ENCODE measurements around the gene KDM3B. TPM values are rescaled to one million over a fixed set of nuclear protein-coding genes. Genes with fewer than 3 reads are reported as not detected.

The KDM3B gene
- total RNA-seq, 4 donors from 2014 or later: 49.1 to 112 (median 65.1) TPM

DNA sequence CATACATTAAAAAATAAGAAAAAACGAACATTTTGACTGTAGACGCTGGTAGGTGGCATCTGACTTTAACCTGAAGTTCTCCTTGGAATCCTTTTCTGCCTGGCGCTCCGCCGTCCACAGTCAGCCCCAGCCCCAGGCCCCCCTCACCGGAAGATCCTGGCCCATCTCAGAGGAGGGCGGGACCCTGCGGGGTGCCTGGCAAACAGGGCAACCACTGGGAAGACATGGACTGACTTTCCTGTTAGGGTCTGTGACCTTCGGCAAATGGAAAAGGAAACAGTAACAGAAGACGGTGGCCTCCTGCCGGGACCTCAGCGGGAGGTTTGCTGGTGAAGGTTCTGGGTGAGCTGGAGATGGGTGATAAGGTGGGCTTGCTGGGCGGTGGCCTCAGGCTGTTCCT is 101.1 kb downstream of the KDM3B start:
- no peaks in the 10 kb centered on the region for H3K36me3 ChIP-seq
- no peak overlapping the region for H3K4me3 ChIP-seq
- H3K9me3 ChIP-seq: no peaks in the 10 kb centered on the region
- no peaks in the 10 kb centered on the region for H3K27me3 ChIP-seq
- DNase-seq (ENCODE audit: low spot score in 2 of 2): no peak
- H3K4me1 ChIP-seq: peaks cover 10% of the 10 kb centered on the region
- H3K27ac ChIP-seq: no peak overlapping the region
- no peak for TF ChIP-seq EP300 (IDR thresholded peaks at IDR 0.05)
- no peak for TF ChIP-seq POLR2A (IDR thresholded peaks at IDR 0.05)
- TF ChIP-seq, protein P1, sequence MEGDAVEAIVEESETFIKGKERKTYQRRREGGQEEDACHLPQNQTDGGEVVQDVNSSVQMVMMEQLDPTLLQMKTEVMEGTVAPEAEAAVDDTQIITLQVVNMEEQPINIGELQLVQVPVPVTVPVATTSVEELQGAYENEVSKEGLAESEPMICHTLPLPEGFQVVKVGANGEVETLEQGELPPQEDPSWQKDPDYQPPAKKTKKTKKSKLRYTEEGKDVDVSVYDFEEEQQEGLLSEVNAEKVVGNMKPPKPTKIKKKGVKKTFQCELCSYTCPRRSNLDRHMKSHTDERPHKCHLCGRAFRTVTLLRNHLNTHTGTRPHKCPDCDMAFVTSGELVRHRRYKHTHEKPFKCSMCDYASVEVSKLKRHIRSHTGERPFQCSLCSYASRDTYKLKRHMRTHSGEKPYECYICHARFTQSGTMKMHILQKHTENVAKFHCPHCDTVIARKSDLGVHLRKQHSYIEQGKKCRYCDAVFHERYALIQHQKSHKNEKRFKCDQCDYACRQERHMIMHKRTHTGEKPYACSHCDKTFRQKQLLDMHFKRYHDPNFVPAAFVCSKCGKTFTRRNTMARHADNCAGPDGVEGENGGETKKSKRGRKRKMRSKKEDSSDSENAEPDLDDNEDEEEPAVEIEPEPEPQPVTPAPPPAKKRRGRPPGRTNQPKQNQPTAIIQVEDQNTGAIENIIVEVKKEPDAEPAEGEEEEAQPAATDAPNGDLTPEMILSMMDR (IDR thresholded peaks at IDR 0.05): no peak
- no peak for TF ChIP-seq POLR2AphosphoS5 (IDR thresholded peaks at IDR 0.05)
- 90% methylated on average over 13 of the region's 13 CpGs for WGBS

DNA sequence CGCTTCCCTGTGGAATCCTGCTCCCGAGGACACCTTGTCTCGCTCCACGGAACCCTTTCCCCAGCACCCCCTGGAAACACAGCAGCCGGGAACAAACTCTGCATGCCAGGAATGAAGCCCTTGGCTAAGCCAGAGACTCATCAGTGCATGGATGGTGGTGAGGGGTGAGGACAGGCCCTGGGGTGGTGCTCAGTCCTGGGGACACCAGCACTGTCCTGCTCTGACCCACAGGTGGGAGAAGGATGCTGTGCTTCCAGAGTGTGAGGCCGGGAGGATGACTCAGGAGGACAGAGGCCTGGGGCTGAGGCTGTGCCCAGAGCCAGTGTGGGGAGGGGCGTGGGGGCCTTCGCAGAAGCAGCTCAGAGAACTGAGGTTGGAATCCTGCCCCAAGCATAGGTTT is 101.6 kb downstream of the KDM3B start:
- DNase-seq (ENCODE audit: low spot score in 2 of 2): no peak
- TF ChIP-seq, protein P1 (IDR thresholded peaks at IDR 0.05): no peak
- no peak for TF ChIP-seq EP300 (IDR thresholded peaks at IDR 0.05)
- no peak for TF ChIP-seq POLR2AphosphoS5 (IDR thresholded peaks at IDR 0.05)
- TF ChIP-seq POLR2A (IDR thresholded peaks at IDR 0.05): no peak
- H3K27me3 ChIP-seq: no peaks in the 10 kb centered on the region
- peaks cover 13% of the 10 kb centered on the region for H3K4me1 ChIP-seq
- WGBS: 50% methylated on average over 3 of the region's 8 CpGs
- no peak overlapping the region for H3K4me3 ChIP-seq
- no peaks in the 10 kb centered on the region for H3K9me3 ChIP-seq
- no peaks in the 10 kb centered on the region for H3K36me3 ChIP-seq
- H3K27ac ChIP-seq: no peak overlapping the region

DNA sequence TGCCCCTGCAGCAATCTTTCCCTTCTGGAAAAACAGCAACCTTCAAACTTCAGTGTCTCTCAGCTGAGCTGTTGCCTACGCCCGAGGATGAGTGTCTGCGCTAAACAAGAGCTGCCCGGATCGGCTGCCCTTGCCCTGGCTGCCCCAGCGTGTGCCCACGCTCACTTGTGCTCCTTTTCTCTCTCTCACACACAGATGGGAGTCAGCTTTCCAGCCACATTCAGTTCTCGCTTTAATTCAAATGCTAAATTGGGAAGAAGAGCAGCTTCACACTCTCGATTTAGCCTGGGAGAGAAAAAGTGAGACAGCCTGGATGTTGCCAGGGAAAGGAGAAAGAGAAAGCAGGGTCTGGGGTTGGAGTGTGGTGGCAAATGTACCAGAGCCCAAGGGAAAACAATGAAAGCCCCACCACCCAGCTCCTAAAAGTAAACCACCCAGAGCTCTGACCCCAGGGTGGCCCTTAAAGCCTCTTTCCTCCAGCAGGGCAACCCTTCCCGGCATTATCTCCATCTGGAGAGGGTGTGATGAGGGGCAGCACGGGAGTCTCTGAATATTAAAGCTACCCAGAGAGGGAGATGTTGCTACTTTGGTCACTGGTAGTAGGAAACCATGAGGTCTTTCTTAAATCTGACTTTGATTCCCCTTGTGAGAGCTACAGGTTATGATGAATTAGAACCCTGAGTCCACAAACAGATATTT is 102.9 kb downstream of the KDM3B start:
- TF ChIP-seq POLR2AphosphoS5 (IDR thresholded peaks at IDR 0.05) (no peak), POLR2A (IDR thresholded peaks at IDR 0.05) (no peak), EP300 (IDR thresholded peaks at IDR 0.05) (no peak)
- TF ChIP-seq, protein P1 (IDR thresholded peaks at IDR 0.05): no peak
- whole genome bisulfite sequencing: 76% methylated on average over 11 of the region's 11 CpGs
- no peaks in the 10 kb centered on the region for H3K27me3 ChIP-seq
- no peak overlapping the region for H3K27ac ChIP-seq
- no peak overlapping the region for H3K4me3 ChIP-seq
- H3K36me3 ChIP-seq: no peaks in the 10 kb centered on the region
- DNase-seq (ENCODE audit: low spot score in 2 of 2): no peak
- no peaks in the 10 kb centered on the region for H3K9me3 ChIP-seq
- peaks cover 15% of the 10 kb centered on the region for H3K4me1 ChIP-seq

DNA sequence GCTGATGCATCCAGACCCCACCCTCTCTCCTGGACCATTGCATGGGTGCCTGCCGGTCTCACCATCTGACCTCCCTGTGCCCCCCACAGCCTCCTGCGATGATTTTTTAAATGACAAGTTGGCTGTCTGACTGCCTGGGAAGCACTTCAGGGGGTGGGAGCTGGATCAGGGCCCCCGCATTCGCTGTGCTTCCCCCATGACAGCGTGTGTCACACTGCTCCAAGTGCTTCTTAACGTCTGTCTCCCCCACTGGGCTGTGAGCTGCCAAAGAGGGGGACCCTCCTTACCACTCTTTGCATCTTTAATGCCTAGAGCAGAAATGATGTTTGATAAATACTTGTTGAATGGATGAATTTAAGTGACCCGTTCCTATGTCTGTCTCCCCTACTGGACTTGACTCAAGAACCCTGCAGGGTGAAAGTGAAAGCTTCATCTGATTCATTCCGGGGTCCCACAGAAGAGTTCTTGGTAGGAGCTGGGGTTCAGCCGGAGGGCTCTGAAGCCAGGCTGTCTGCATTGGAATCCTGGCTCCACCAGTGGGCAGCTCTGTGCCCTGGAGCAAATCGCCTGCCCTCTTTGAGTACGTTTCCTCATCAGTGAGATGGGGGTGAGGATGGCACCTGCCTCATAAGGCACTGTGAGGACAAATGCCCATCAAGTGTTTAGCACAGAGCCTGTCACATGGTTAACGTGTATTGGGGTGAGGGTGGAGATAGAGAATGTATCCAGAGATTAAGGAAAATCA is 105.2 kb downstream of the KDM3B start:
- Histone ChIP-seq H3K9me3 (no peaks in the 10 kb centered on the region), H3K27ac (no peak overlapping the region), H3K4me1 (peaks cover 33% of the 10 kb centered on the region), H3K27me3 (no peaks in the 10 kb centered on the region), H3K4me3 (no peak overlapping the region), H3K36me3 (no peaks in the 10 kb centered on the region)
- 81% methylated on average over 11 of the region's 12 CpGs for WGBS
- DNase-seq (ENCODE audit: low spot score in 2 of 2): no peak
- TF ChIP-seq POLR2AphosphoS5 (IDR thresholded peaks at IDR 0.05) (no peak), POLR2A (IDR thresholded peaks at IDR 0.05) (no peak), EP300 (IDR thresholded peaks at IDR 0.05) (no peak)
- TF ChIP-seq, protein P1 (IDR thresholded peaks at IDR 0.05): no peak

DNA sequence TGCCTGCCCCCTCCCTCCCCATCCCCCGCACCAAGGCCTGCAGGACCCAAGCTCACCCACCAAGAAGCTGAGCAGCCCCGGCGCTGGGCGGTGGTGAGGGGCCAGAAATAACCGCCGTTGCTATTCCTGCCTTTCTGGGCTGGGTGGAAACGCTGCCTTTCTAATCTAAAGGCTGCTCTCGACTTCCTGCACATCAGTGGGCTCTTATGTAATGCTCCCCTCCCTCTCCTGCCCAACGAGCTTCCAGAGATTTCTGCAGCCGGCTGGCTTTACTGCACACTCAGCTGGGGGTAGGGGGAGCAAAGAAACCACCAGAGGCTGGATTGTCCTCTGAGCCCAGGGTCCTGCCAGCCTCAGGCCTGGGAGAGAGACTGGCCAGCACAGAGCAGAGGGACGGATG is 105.9 kb downstream of the KDM3B start:
- no peak overlapping the region for H3K4me3 ChIP-seq
- no peak for DNase-seq (ENCODE audit: low spot score in 2 of 2)
- TF ChIP-seq POLR2A (IDR thresholded peaks at IDR 0.05) (no peak), EP300 (IDR thresholded peaks at IDR 0.05) (no peak), POLR2AphosphoS5 (IDR thresholded peaks at IDR 0.05) (no peak)
- TF ChIP-seq, protein P1 (IDR thresholded peaks at IDR 0.05): no peak
- H3K36me3 ChIP-seq: no peaks in the 10 kb centered on the region
- H3K27me3 ChIP-seq: no peaks in the 10 kb centered on the region
- H3K27ac ChIP-seq: no peak overlapping the region
- peaks cover 40% of the 10 kb centered on the region for H3K4me1 ChIP-seq
- no peaks in the 10 kb centered on the region for H3K9me3 ChIP-seq
- WGBS: 64% methylated on average over 11 of the region's 11 CpGs

All from suprapubic skin (tissue), 4 donors.